ENCODE measurements around the gene IL1RAPL1. TPM values are rescaled to one million over a fixed set of nuclear protein-coding genes. Genes with fewer than 3 reads are reported as not detected.

The IL1RAPL1 gene
- total RNA-seq, 1 donor from 2014 or later: 0.16 TPM

- Mint-ChIP-seq H3K27ac (ENCODE audit: unreplicated experiment) (no peak overlapping the region), H3K27me3 (ENCODE audit: low read depth, unreplicated experiment) (no peaks in the 10 kb centered on the region), H3K36me3 (ENCODE audit: low read depth, unreplicated experiment) (no peaks in the 10 kb centered on the region), H3K4me3 (ENCODE audit: unreplicated experiment) (no peak overlapping the region), H3K4me1 (ENCODE audit: low read depth, unreplicated experiment) (peaks cover 4% of the 10 kb centered on the region), H3K9me3 (ENCODE audit: unreplicated experiment) (no peaks in the 10 kb centered on the region)
- no peak for DNase-seq (ENCODE audit: low read depth)
- no peak overlapping the region for H3K27ac ChIP-seq (ENCODE audit: low read depth, low read length)
- H3K9ac ChIP-seq (ENCODE audit: low read length): no peak overlapping the region
- H3K79me2 ChIP-seq (ENCODE audit: insufficient read depth, low read length): no peaks in the 10 kb centered on the region
- H4K20me1 ChIP-seq (ENCODE audit: insufficient read depth, low read length): no peaks in the 10 kb centered on the region
- no peak overlapping the region for H2AFZ ChIP-seq (ENCODE audit: low read depth, low read length)
- H3K27me3 ChIP-seq (ENCODE audit: insufficient read depth, low read length): no peaks in the 10 kb centered on the region
- H3K36me3 ChIP-seq (ENCODE audit: insufficient read depth, low read length): no peaks in the 10 kb centered on the region
- no peak overlapping the region for H3K4me2 ChIP-seq (ENCODE audit: low read length)
- FAIRE-seq: peak; percentile 95
- TF ChIP-seq EZH2 (IDR thresholded peaks at IDR 0.05; ENCODE audit: insufficient read depth, low read length): no peak
- no peak for TF ChIP-seq CTCF (IDR thresholded peaks at IDR 0.05; ENCODE audit: insufficient read depth, low read depth, low read length)
- H3K4me1 ChIP-seq (ENCODE audit: insufficient read depth, low read length): no peaks in the 10 kb centered on the region
- no peak overlapping the region for H3K4me3 ChIP-seq (ENCODE audit: insufficient read depth, low read depth, low read length)
- H3K9me3 ChIP-seq (ENCODE audit: insufficient read depth, low read depth, low read length): no peaks in the 10 kb centered on the region
Observed at GRCh38 chrX:29911673-29912072, 1324.4 kb downstream of the IL1RAPL1 start.

- Histone ChIP-seq H2AFZ (ENCODE audit: low read depth, low read length) (no peak overlapping the region), H3K27me3 (ENCODE audit: insufficient read depth, low read length) (no peaks in the 10 kb centered on the region), H3K9me3 (ENCODE audit: insufficient read depth, low read depth, low read length) (no peaks in the 10 kb centered on the region), H3K4me1 (ENCODE audit: insufficient read depth, low read length) (no peaks in the 10 kb centered on the region), H3K9ac (ENCODE audit: low read length) (no peak overlapping the region), H3K4me3 (ENCODE audit: insufficient read depth, low read depth, low read length) (no peak overlapping the region), H3K27ac (ENCODE audit: low read depth, low read length) (no peak overlapping the region), H3K4me2 (ENCODE audit: low read length) (no peak overlapping the region), H3K36me3 (ENCODE audit: insufficient read depth, low read length) (no peaks in the 10 kb centered on the region), H3K79me2 (ENCODE audit: insufficient read depth, low read length) (no peaks in the 10 kb centered on the region), H4K20me1 (ENCODE audit: insufficient read depth, low read length) (no peaks in the 10 kb centered on the region)
- no peak overlapping the region for H3K4me3 Mint-ChIP-seq (ENCODE audit: unreplicated experiment)
- H3K27ac Mint-ChIP-seq (ENCODE audit: unreplicated experiment): no peak overlapping the region
- H3K27me3 Mint-ChIP-seq (ENCODE audit: low read depth, unreplicated experiment): no peaks in the 10 kb centered on the region
- H3K4me1 Mint-ChIP-seq (ENCODE audit: low read depth, unreplicated experiment): peaks cover 4% of the 10 kb centered on the region
- TF ChIP-seq CTCF (IDR thresholded peaks at IDR 0.05; ENCODE audit: insufficient read depth, low read depth, low read length): no peak
- TF ChIP-seq EZH2 (IDR thresholded peaks at IDR 0.05; ENCODE audit: insufficient read depth, low read length): no peak
- no peak for FAIRE-seq
- no peak for DNase-seq (ENCODE audit: low read depth)
- H3K9me3 Mint-ChIP-seq (ENCODE audit: unreplicated experiment): no peaks in the 10 kb centered on the region
- no peaks in the 10 kb centered on the region for H3K36me3 Mint-ChIP-seq (ENCODE audit: low read depth, unreplicated experiment)
Observed at GRCh38 chrX:29913647-29914046, 1326.4 kb downstream of the IL1RAPL1 start.

- H3K4me3 Mint-ChIP-seq (ENCODE audit: unreplicated experiment): no peak overlapping the region
Observed at GRCh38 chrX:29922607-29923006, 1335.4 kb downstream of the IL1RAPL1 start.

More at GRCh38 chrX:29922607-29923006, 1335.4 kb downstream of the IL1RAPL1 start:
- Histone ChIP-seq H3K27ac (ENCODE audit: low read depth, low read length) (no peak overlapping the region), H3K79me2 (ENCODE audit: insufficient read depth, low read length) (no peaks in the 10 kb centered on the region), H3K9ac (ENCODE audit: low read length) (no peak overlapping the region), H3K4me2 (ENCODE audit: low read length) (no peak overlapping the region), H3K9me3 (ENCODE audit: insufficient read depth, low read depth, low read length) (no peaks in the 10 kb centered on the region), H3K4me1 (ENCODE audit: insufficient read depth, low read length) (no peaks in the 10 kb centered on the region), H4K20me1 (ENCODE audit: insufficient read depth, low read length) (no peaks in the 10 kb centered on the region), H3K36me3 (ENCODE audit: insufficient read depth, low read length) (no peaks in the 10 kb centered on the region), H3K4me3 (ENCODE audit: insufficient read depth, low read depth, low read length) (no peak overlapping the region), H2AFZ (ENCODE audit: low read depth, low read length) (no peak overlapping the region), H3K27me3 (ENCODE audit: insufficient read depth, low read length) (no peaks in the 10 kb centered on the region)
- H3K27me3 Mint-ChIP-seq (ENCODE audit: low read depth, unreplicated experiment): no peaks in the 10 kb centered on the region
- no peaks in the 10 kb centered on the region for H3K4me1 Mint-ChIP-seq (ENCODE audit: low read depth, unreplicated experiment)
- FAIRE-seq (peak; percentile 80), DNase-seq (ENCODE audit: low read depth) (no peak)
- H3K36me3 Mint-ChIP-seq (ENCODE audit: low read depth, unreplicated experiment): no peaks in the 10 kb centered on the region
- no peak for TF ChIP-seq CTCF (IDR thresholded peaks at IDR 0.05; ENCODE audit: insufficient read depth, low read depth, low read length)
- no peak for TF ChIP-seq EZH2 (IDR thresholded peaks at IDR 0.05; ENCODE audit: insufficient read depth, low read length)
- no peaks in the 10 kb centered on the region for H3K9me3 Mint-ChIP-seq (ENCODE audit: unreplicated experiment)
- H3K27ac Mint-ChIP-seq (ENCODE audit: unreplicated experiment): no peak overlapping the region
